ENCODE measurements around the gene DISC1.
"Not testable (repeated sequence)": the region's sequence is repeated elsewhere in the genome, so short reads cannot be mapped to it uniquely, and the experiment has no call there.

Gene DISC1

DNA sequence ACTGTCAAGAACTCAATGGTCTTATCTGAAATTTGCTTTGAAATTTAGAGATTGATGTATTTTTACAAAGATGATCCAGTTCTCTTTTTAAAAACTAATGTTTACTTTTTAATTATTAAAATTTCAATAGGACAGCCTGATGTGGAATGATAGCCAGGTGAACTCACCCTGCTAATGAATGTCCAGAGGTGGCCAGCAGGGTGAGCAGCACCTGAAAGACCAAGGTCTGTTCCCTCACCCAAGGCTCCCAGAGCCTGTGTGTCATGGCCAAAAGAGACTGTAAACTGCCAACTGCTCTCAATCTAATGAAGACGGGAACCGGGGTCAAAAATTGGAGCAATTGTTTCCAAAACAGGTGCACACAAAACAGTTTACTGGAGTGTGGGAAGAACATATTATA, 340.4 kb downstream of the DISC1 start:
- Mint-ChIP-seq H3K27me3 (ENCODE audit: low read depth) (peaks cover 11% of the 10 kb centered on the region), H3K36me3 (ENCODE audit: low read depth) (peaks cover 10% of the 10 kb centered on the region), H3K27ac (no peak overlapping the region), H3K9me3 (peaks cover under 1% of the 10 kb centered on the region), H3K4me1 (peaks cover 5% of the 10 kb centered on the region), H3K4me3 (no peak overlapping the region)
- TF ChIP-seq, protein P1, sequence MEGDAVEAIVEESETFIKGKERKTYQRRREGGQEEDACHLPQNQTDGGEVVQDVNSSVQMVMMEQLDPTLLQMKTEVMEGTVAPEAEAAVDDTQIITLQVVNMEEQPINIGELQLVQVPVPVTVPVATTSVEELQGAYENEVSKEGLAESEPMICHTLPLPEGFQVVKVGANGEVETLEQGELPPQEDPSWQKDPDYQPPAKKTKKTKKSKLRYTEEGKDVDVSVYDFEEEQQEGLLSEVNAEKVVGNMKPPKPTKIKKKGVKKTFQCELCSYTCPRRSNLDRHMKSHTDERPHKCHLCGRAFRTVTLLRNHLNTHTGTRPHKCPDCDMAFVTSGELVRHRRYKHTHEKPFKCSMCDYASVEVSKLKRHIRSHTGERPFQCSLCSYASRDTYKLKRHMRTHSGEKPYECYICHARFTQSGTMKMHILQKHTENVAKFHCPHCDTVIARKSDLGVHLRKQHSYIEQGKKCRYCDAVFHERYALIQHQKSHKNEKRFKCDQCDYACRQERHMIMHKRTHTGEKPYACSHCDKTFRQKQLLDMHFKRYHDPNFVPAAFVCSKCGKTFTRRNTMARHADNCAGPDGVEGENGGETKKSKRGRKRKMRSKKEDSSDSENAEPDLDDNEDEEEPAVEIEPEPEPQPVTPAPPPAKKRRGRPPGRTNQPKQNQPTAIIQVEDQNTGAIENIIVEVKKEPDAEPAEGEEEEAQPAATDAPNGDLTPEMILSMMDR (IDR thresholded peaks at IDR 0.05; ENCODE audit: unreplicated experiment in 3 of 3): no peak

DNA sequence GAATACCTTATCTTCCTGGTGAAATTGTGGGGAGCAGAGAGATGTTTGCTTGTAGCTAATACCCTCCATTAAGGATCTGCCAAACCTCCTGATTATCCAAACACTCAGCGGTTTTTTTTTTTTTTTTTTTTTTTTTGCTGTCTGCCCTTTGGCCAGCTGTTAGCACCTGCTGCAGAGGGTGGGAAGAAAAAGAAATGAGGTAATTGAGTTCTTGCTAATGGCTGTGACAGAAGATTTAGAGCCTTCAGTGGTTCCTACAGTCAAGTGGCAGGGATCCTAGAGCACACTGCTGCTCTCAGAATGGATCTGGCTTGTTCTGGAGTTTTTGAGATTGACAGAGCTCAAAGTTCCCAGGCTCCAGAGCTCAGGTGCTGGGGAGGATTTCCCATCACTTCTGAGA, 342.5 kb downstream of the DISC1 start:
- TF ChIP-seq, protein P1 (IDR thresholded peaks at IDR 0.05; ENCODE audit: unreplicated experiment in 3 of 3): no peak
- Mint-ChIP-seq H3K36me3 (ENCODE audit: low read depth) (peaks cover 6% of the 10 kb centered on the region), H3K27ac (no peak overlapping the region), H3K4me3 (no peak overlapping the region), H3K9me3 (no peaks in the 10 kb centered on the region), H3K27me3 (ENCODE audit: low read depth) (peaks cover 7% of the 10 kb centered on the region), H3K4me1 (peaks cover 5% of the 10 kb centered on the region)

DNA sequence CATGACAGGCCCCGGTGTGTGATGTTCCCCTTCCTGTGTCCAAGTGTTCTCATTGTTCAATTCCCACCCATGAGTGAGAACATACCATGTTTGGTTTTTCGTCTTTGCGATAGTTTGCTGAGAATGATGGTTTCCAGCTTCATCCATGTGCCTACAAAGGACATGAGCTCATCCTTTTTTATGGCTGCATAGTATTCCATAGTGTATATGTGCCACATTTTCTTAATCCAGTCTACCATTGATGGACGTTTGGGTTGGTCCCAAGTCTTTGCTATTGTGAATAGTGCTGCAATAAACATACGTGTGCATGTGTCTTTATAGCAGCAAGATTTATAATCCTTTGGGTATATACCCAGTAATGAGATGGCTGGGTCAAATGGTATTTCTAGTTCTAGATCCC, 343.2 kb downstream of the DISC1 start:
- not testable (repeated sequence) for H3K27ac Mint-ChIP-seq; H3K4me1 Mint-ChIP-seq; H3K9me3 Mint-ChIP-seq; H3K36me3 Mint-ChIP-seq (ENCODE audit: low read depth); H3K27me3 Mint-ChIP-seq (ENCODE audit: low read depth); H3K4me3 Mint-ChIP-seq

DNA sequence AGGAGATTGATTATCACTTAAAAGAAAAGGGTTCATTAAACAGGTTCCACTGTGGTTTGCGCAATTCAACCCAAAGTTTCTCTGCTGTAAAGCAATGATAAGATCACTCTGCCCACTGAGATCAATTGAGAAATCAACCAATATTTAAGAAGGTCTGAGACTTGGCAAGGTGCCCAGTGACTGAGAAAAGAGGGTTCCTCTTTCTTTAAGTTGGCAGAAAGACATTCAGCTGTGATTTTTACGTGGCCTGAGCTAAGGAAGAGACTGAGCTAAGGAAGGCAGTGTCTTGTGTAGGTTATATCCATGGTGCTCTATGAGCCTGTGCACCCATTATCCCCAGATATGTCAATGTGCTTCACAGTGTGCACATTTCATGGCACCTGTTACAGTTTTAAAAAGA, 344.1 kb downstream of the DISC1 start:
- Mint-ChIP-seq H3K27me3 (ENCODE audit: low read depth) (peaks cover 1% of the 10 kb centered on the region), H3K36me3 (ENCODE audit: low read depth) (peaks cover 6% of the 10 kb centered on the region), H3K4me1 (peaks cover 2% of the 10 kb centered on the region), H3K9me3 (no peaks in the 10 kb centered on the region), H3K4me3 (no peak overlapping the region), H3K27ac (no peak overlapping the region)
- TF ChIP-seq, protein P1 (IDR thresholded peaks at IDR 0.05; ENCODE audit: unreplicated experiment in 3 of 3): no peak

DNA sequence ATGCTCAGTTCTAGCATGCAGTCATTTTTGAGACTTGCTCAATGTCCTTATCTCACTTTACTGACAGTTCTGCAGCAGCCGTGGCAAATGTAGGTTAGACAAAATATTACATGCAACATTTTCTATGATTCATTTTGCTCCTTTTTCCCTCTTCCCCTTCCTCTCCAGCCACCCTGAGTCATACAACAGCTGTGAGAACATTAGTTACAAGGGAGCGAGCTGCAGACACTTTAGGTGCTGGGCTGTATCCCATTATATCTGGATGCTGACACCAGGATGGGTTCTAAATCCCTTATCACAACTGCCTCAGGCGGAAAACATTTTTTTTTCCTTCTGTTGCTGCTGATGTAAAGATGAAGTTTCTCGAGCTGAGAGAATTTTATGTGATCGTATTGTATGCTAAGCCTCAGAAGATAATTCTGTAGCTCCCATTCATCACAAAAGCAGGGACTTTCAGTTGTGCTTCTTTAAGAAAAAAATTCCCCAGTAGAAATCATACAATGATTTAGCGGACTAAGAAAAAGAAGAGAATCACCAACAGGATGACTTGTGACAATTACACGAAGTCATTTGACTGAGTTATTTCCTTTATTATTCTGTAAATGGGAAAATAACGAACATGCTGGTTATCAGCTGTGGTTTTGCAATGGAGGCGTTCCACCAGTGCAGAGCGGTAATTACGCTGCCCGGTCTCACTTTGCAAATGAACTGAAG, 345.0 kb downstream of the DISC1 start:
- H3K4me1 Mint-ChIP-seq: no peaks in the 10 kb centered on the region
- peaks cover 6% of the 10 kb centered on the region for H3K36me3 Mint-ChIP-seq (ENCODE audit: low read depth)
- peak overlapping the region in 1 of 3 experiments; percentile 43 for H3K27ac Mint-ChIP-seq
- no peaks in the 10 kb centered on the region for H3K9me3 Mint-ChIP-seq
- no peaks in the 10 kb centered on the region for H3K27me3 Mint-ChIP-seq (ENCODE audit: low read depth)
- TF ChIP-seq, protein P1 (IDR thresholded peaks at IDR 0.05; ENCODE audit: unreplicated experiment in 3 of 3): no peak
- H3K4me3 Mint-ChIP-seq: no peak overlapping the region

DNA sequence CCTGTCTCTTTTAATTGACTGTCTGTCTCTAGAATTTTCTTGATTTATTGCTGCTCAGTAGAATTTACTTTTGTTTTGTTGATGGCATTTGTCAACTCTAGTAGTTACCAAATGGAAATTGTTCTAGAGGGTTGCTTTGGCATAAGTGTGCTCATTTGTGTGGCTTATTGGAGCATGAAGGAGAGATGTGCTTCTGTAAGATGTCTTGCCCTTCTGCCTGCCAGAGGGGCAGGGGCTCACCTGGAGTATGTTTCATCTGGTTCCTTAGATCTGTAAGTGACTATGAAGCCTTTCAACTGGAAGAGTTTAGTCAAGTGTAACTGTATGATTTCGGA, 345.5 kb downstream of the DISC1 start:
- Mint-ChIP-seq H3K4me3 (no peak overlapping the region), H3K36me3 (ENCODE audit: low read depth) (peaks cover 6% of the 10 kb centered on the region), H3K27me3 (ENCODE audit: low read depth) (no peaks in the 10 kb centered on the region), H3K9me3 (peaks cover under 1% of the 10 kb centered on the region), H3K27ac (no peak overlapping the region), H3K4me1 (no peaks in the 10 kb centered on the region)
- TF ChIP-seq, protein P1 (IDR thresholded peaks at IDR 0.05; ENCODE audit: unreplicated experiment in 3 of 3): no peak

Data from nephron (organoid).